SK-N-SH treated with all-trans-retinoic acid at 6 μM for 48 hours (cell line): ENCODE results near the gene SFRP4.

Experiments used
- ARNTL ChIP-seq: fragments of 450-650 bp; formaldehyde crosslinking; IDR thresholded peaks from 2 replicates; pipeline ENCODE4 v1.5.0; 2020; ENCODE audit warnings: low read depth, mild to moderate bottlenecking, moderate library complexity, borderline replicate concordance
- ESRRG ChIP-seq: fragments of 250-450 bp; sonication (Bioruptor Pico); IDR thresholded peaks from 2 replicates; pipeline ENCODE4 v1.6.1; 2021; ENCODE audit warnings: mild to moderate bottlenecking
- OSR1 ChIP-seq: fragments of 250-450 bp; sonication (Bioruptor Pico); IDR thresholded peaks from 2 replicates; pipeline ENCODE4 v1.8.0; 2022; ENCODE audit warnings: moderate library complexity, mild to moderate bottlenecking, inconsistent platforms
- SNAI2 ChIP-seq: fragments of 250-450 bp; sonication (Bioruptor Pico); IDR thresholded peaks from 2 replicates; pipeline ENCODE4 v1.5.0; 2020; ENCODE audit warnings: mild to moderate bottlenecking, moderate library complexity
- TOX ChIP-seq: fragments of 250-450 bp; sonication (Bioruptor Pico); IDR thresholded peaks from 2 replicates; pipeline ENCODE4 v1.8.0; 2021; ENCODE audit warnings: mild to moderate bottlenecking, moderate library complexity, borderline replicate concordance
- ZFP30 ChIP-seq: fragments of 450-650 bp; formaldehyde crosslinking; IDR thresholded peaks from 2 replicates; pipeline ENCODE4 v1.5.0; 2022; ENCODE audit warnings: mild to moderate bottlenecking, moderate library complexity
- TF ChIP-seq, protein P1 (sequence below): fragments of 250-450 bp; sonication (Bioruptor Pico); IDR thresholded peaks from 2 replicates; pipeline ENCODE4 v1.8.0; 2021; ENCODE audit warnings: low read depth, mild to moderate bottlenecking, moderate library complexity, borderline replicate concordance
- TF ChIP-seq, protein P2 (sequence below): fragments of 250-450 bp; sonication (Bioruptor Pico); IDR thresholded peaks from 2 replicates; pipeline ENCODE4 v1.8.0; 2020; ENCODE audit warnings: mild to moderate bottlenecking, moderate library complexity, borderline replicate concordance

GRCh38 chr7:37933018-37933566 lies 16.5 kb upstream of the SFRP4 start:
- no peak for TF ChIP-seq ZFP30 (CRISPR knock-in tag)
- no peak for TF ChIP-seq TOX (CRISPR knock-in tag)
- TF ChIP-seq SNAI2 (CRISPR knock-in tag), result no peak
- no peak for TF ChIP-seq OSR1
- TF ChIP-seq, protein P1, sequence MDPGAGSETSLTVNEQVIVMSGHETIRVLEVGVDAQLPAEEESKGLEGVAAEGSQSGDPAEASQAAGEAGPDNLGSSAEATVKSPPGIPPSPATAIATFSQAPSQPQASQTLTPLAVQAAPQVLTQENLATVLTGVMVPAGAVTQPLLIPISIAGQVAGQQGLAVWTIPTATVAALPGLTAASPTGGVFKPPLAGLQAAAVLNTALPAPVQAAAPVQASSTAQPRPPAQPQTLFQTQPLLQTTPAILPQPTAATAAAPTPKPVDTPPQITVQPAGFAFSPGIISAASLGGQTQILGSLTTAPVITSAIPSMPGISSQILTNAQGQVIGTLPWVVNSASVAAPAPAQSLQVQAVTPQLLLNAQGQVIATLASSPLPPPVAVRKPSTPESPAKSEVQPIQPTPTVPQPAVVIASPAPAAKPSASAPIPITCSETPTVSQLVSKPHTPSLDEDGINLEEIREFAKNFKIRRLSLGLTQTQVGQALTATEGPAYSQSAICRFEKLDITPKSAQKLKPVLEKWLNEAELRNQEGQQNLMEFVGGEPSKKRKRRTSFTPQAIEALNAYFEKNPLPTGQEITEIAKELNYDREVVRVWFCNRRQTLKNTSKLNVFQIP (CRISPR knock-in tag), result no peak
- TF ChIP-seq ARNTL (CRISPR knock-in tag), result no peak
- TF ChIP-seq, protein P2, sequence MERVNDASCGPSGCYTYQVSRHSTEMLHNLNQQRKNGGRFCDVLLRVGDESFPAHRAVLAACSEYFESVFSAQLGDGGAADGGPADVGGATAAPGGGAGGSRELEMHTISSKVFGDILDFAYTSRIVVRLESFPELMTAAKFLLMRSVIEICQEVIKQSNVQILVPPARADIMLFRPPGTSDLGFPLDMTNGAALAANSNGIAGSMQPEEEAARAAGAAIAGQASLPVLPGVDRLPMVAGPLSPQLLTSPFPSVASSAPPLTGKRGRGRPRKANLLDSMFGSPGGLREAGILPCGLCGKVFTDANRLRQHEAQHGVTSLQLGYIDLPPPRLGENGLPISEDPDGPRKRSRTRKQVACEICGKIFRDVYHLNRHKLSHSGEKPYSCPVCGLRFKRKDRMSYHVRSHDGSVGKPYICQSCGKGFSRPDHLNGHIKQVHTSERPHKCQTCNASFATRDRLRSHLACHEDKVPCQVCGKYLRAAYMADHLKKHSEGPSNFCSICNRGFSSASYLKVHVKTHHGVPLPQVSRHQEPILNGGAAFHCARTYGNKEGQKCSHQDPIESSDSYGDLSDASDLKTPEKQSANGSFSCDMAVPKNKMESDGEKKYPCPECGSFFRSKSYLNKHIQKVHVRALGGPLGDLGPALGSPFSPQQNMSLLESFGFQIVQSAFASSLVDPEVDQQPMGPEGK (CRISPR knock-in tag), result no peak
- TF ChIP-seq ESRRG (CRISPR knock-in tag), result no peak
